Nephron progenitor cell (in vitro differentiated cells): ENCODE measurements around the gene MYZAP.

ENCODE experiments used
- DNase-seq: peaks from one replicate; pipeline ENCODE4 v3.0.0; 2021
- H3K27ac Mint-ChIP-seq: 2 replicates; pipeline ENCODE4 v1.8.0; 2021; ENCODE audit warnings: mild to moderate bottlenecking, moderate library complexity, mixed read lengths
- H3K27me3 Mint-ChIP-seq: 2 replicates; pipeline ENCODE4 v1.8.0; 2021; ENCODE audit warnings: mild to moderate bottlenecking, low read depth, mixed read lengths; ENCODE audit not compliant: poor library complexity
- H3K36me3 Mint-ChIP-seq: 2 replicates; pipeline ENCODE4 v1.8.0; 2021; ENCODE audit warnings: low read depth, mixed read lengths
- H3K4me1 Mint-ChIP-seq: 2 replicates; pipeline ENCODE4 v1.8.0; 2021; ENCODE audit warnings: mixed read lengths
- H3K4me3 Mint-ChIP-seq: 2 replicates; pipeline ENCODE4 v1.8.0; 2021; ENCODE audit warnings: mild to moderate bottlenecking, moderate library complexity, mixed read lengths
- H3K9me3 Mint-ChIP-seq: 2 replicates; pipeline ENCODE4 v1.8.0; 2021; ENCODE audit warnings: mild to moderate bottlenecking, moderate library complexity, mixed read lengths
- TF ChIP-seq, protein P1 (sequence below): fragments of 200-600 bp; sonication (generic); IDR thresholded peaks from 2 replicates; pipeline ENCODE4 v1.5.0; 2021; ENCODE audit warnings: antibody characterized with exemption

The MYZAP gene, protein sequence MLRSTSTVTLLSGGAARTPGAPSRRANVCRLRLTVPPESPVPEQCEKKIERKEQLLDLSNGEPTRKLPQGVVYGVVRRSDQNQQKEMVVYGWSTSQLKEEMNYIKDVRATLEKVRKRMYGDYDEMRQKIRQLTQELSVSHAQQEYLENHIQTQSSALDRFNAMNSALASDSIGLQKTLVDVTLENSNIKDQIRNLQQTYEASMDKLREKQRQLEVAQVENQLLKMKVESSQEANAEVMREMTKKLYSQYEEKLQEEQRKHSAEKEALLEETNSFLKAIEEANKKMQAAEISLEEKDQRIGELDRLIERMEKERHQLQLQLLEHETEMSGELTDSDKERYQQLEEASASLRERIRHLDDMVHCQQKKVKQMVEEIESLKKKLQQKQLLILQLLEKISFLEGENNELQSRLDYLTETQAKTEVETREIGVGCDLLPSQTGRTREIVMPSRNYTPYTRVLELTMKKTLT

DNA sequence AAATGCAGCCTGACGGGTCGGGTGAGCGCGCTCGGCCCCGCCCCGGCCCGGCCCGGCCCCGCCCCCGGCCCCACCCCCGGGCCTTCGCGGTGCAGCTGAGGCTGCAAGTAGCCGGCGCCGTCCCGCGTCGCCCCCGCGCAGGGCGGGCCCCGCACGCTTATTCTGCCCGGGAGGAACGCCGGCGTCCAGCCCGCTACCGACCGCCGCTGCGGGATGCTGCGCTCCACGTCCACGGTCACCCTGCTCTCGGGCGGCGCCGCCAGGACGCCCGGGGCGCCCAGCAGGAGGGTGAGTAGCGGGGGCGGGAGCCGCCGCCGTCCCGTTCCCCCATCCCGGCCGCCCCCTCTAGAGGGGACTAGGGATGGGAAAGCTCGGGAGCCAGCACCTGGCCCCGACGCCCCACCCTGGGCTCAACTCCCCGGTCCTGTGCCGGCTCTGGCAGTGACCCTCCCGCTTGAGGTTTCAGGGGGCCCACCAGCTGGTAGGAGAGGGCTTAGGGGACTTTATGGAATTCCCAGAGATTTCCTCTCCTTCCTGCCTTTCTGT lies at the start of gene MYZAP:
Gene MYZAP (plus strand): TSS at position 83 of the 546 bp plus-strand sequence. CDS start 131 bp downstream, at position 214.
- peak within 1 kb of the TSS; percentile 40 for H3K27ac Mint-ChIP-seq
- peaks cover 5% of the 10 kb centered on the region for H3K4me1 Mint-ChIP-seq
- H3K36me3 Mint-ChIP-seq = no peaks in the 10 kb centered on the region
- TF ChIP-seq, protein P1, sequence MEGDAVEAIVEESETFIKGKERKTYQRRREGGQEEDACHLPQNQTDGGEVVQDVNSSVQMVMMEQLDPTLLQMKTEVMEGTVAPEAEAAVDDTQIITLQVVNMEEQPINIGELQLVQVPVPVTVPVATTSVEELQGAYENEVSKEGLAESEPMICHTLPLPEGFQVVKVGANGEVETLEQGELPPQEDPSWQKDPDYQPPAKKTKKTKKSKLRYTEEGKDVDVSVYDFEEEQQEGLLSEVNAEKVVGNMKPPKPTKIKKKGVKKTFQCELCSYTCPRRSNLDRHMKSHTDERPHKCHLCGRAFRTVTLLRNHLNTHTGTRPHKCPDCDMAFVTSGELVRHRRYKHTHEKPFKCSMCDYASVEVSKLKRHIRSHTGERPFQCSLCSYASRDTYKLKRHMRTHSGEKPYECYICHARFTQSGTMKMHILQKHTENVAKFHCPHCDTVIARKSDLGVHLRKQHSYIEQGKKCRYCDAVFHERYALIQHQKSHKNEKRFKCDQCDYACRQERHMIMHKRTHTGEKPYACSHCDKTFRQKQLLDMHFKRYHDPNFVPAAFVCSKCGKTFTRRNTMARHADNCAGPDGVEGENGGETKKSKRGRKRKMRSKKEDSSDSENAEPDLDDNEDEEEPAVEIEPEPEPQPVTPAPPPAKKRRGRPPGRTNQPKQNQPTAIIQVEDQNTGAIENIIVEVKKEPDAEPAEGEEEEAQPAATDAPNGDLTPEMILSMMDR = no peak
- H3K4me3 Mint-ChIP-seq = peak within 1 kb of the TSS; percentile 79
- DNase-seq = peak; percentile 78
- peaks cover 66% of the 10 kb centered on the region for H3K27me3 Mint-ChIP-seq
- H3K9me3 Mint-ChIP-seq = no peaks in the 10 kb centered on the region

DNA sequence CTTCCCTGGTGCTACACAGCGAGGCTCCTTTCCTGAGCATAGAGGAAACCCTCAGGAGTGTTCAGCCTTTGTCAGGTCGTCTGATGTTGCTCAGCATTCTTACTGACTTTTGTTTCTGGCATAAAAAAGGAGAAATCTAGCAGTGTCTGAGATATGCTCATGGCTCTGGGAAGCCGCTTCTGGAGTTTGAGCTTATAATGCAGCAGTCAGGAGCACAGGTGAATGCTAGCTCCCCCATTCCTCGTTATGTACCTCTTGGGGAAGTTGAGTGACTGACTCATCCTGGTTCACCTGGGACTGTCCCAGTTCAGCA lies 49.2 kb upstream of the MYZAP start:
- Mint-ChIP-seq H3K27me3 (peaks cover 5% of the 10 kb centered on the region), H3K9me3 (peaks cover 12% of the 10 kb centered on the region), H3K4me3 (no peak overlapping the region), H3K4me1 (peaks cover 70% of the 10 kb centered on the region), H3K27ac (no peak overlapping the region), H3K36me3 (peaks cover 10% of the 10 kb centered on the region)
- DNase-seq = no peak
- TF ChIP-seq, protein P1 = no peak

DNA sequence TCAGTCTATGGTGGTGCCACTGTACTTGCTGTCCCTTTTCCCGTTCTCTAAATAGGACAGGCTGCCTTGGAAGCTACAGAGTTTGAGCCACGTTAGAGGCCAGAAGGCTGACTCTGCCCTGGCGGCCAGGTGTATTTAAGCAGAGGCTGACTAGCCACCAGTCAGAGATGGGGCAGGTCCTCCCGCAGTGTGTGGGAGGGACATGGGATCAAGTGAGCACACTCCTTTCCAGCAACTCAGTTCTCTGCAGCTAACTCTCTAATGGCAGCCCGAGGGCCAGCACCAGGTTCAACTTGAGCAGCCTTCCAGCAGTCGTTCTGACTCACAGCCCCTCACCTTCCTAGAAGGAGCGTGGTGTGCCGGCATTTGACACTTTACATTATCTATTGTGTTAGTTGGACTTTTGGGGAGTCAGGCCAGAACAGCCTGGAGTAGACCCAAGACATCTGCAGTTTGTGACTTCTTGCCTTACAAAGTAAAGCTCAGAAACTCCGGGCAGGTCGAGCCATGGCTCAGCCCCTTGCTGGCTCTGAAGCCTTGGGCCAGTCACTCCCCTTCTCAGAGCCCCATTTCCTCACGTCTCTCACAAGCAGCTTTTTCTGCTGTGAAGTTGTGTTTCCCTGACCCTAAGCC lies 46.7 kb upstream of the MYZAP start:
- H3K4me1 Mint-ChIP-seq = peaks cover 57% of the 10 kb centered on the region
- TF ChIP-seq, protein P1 = no peak
- no peak for DNase-seq
- H3K4me3 Mint-ChIP-seq = no peak overlapping the region
- peaks cover 5% of the 10 kb centered on the region for H3K27me3 Mint-ChIP-seq
- peaks cover 7% of the 10 kb centered on the region for H3K36me3 Mint-ChIP-seq
- H3K9me3 Mint-ChIP-seq = peaks cover 9% of the 10 kb centered on the region
- H3K27ac Mint-ChIP-seq = no peak overlapping the region

DNA sequence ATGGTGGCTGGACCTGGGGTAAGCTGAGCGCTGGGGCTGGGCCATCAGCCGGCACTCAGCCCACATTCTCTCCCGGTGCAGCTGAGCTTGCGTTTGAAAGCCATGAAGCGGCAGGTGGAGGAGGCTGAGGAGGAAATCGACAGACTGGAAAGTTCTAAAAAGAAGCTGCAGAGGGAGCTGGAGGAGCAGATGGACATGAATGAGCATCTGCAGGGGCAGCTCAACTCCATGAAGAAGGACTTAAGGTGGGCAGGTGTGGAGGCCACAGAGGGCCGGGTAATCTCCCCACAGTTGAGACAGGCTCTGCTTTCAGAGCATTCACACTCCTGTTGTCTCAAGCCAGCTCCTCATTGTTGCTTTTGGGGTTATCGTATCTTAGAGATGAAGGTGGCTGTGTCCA lies 45.7 kb upstream of the MYZAP start:
- Mint-ChIP-seq H3K4me3 (no peak overlapping the region), H3K4me1 (peaks cover 54% of the 10 kb centered on the region), H3K27me3 (peaks cover 5% of the 10 kb centered on the region), H3K9me3 (no peaks in the 10 kb centered on the region), H3K27ac (no peak overlapping the region), H3K36me3 (no peaks in the 10 kb centered on the region)
- TF ChIP-seq, protein P1 = peak; percentile 7
- no peak for DNase-seq

DNA sequence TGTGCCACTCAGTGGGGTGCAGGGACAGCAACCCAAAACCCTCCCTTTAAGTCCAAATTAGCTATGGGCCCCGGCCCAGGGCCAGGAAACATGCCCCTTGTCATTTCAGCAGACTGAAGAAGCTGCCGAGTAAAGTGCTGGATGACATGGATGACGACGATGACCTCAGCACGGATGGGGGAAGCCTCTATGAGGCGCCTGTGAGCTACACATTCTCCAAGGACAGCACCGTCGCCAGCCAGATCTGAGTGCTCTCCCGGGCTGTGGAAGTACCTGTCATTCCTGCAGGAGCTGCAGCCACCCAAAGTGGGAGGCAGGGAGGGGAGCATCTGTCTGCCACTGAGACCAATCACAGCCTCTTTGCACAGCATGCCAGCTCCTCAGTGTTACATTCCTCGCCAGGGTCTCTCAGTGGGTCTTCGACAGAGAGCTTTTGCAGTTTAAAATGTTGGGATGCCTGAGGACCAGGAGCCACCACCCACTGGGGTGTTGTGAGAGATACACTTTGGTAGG lies 44.4 kb upstream of the MYZAP start:
- TF ChIP-seq, protein P1 = no peak
- no peak overlapping the region for H3K4me3 Mint-ChIP-seq
- no peaks in the 10 kb centered on the region for H3K36me3 Mint-ChIP-seq
- peaks cover 5% of the 10 kb centered on the region for H3K27me3 Mint-ChIP-seq
- no peak overlapping the region for H3K27ac Mint-ChIP-seq
- no peaks in the 10 kb centered on the region for H3K9me3 Mint-ChIP-seq
- DNase-seq = no peak
- peaks cover 62% of the 10 kb centered on the region for H3K4me1 Mint-ChIP-seq
